ENCODE results near the gene EEF1AKMT3. TPM values are rescaled to one million over a fixed set of nuclear protein-coding genes. Genes with fewer than 3 reads are reported as not detected.
A peak's percentile ranks its signal among the peaks of the same experiment; 100 is the strongest.

Gene EEF1AKMT3
- total and polyA plus RNA-seq, 8 donors: 3.3 to 61.4 (median 9.2) TPM

DNA sequence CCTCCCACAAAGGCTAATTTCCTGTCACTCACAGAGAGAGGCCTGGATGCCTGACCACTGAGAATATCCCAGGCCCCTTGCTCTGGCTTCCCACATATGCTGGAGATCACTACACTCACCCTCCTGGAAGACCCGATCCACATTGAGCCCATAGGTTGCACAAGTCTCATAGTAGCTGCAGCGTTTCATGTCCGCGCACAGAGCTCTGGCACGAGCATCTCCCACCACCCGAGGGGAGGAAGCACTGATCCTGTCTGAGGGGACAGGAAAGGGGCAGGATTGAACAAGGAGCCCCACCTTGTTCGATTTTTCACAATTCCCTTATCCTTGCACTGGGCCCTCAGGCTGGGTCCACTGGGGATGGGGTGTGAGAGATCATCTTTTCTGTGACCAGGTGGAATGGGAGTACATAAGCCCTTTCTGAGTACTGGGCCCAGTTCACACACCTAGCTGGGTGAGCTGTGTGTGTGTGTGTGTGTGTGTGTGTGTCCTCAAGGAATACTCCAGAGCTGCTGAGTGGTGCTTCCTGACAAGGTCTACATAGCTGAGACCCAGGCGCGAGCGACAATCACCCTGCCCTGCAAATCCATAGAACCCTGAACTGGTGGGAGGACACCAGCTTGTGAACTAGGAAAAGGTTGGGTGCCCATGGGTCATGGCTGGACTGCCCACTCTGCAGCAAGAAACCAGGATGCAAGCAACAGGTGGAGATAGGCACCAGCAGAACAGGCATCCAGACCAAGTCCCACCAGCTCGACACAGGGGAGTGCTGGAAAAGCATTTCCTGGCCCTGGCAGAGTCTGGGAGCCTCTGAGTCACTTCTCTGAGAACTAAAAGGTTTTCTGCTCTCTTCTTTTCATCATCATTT is 39.5 kb upstream of the EEF1AKMT3 start:
- Histone ChIP-seq H3K9me3 (no peaks in the 10 kb centered on the region), H3K27ac (no peak overlapping the region), H3K4me3 (no peak overlapping the region), H3K36me3 (peaks cover 0 to 44% (median 2%) of the 10 kb centered on the region in 4 donors), H3K27me3 (peaks cover 15 to 88% (median 36%) of the 10 kb centered on the region in 3 donors), H3K4me1 (peaks cover 18 to 29% (median 26%) of the 10 kb centered on the region in 4 donors)
- intact Hi-C loops (cut with DNase I; ENCODE audit: low total_unique reads): no loop called here
- TF ChIP-seq, protein P1, sequence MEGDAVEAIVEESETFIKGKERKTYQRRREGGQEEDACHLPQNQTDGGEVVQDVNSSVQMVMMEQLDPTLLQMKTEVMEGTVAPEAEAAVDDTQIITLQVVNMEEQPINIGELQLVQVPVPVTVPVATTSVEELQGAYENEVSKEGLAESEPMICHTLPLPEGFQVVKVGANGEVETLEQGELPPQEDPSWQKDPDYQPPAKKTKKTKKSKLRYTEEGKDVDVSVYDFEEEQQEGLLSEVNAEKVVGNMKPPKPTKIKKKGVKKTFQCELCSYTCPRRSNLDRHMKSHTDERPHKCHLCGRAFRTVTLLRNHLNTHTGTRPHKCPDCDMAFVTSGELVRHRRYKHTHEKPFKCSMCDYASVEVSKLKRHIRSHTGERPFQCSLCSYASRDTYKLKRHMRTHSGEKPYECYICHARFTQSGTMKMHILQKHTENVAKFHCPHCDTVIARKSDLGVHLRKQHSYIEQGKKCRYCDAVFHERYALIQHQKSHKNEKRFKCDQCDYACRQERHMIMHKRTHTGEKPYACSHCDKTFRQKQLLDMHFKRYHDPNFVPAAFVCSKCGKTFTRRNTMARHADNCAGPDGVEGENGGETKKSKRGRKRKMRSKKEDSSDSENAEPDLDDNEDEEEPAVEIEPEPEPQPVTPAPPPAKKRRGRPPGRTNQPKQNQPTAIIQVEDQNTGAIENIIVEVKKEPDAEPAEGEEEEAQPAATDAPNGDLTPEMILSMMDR (IDR thresholded peaks at IDR 0.05): no peak
- TF ChIP-seq EP300 (IDR thresholded peaks at IDR 0.05): no peak
- TF ChIP-seq POLR2AphosphoS5 (IDR thresholded peaks at IDR 0.05): no peak
- no peak for TF ChIP-seq POLR2A (IDR thresholded peaks at IDR 0.05)
- 77 to 81% (median 78%) methylated on average over 8 to 11 of the region's 11 CpGs for WGBS, 5 donors
- DNase-seq: no peak

DNA sequence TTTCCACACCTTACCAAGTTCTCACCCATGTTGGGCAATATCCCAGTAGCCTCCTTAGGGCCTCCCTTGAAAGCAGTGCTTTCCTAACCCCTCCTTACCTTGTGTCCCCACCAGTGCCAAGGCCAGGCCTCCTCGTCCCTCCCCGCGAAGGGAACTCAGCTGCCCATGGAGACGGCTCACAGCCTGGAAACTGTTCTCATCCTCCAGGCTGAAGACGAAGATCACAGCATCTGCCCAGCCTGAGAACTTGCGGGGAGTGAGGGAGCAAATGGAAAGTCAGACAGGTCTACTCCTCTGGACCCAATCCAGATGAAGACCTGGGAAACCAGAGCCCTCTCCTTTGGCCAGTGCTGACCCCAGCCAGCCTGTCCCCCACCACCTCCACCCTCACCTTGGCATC is 38.5 kb upstream of the EEF1AKMT3 start:
- Histone ChIP-seq H3K27ac (no peak overlapping the region), H3K4me1 (peaks cover 28 to 37% (median 36%) of the 10 kb centered on the region in 4 donors), H3K27me3 (peaks cover 16 to 89% (median 45%) of the 10 kb centered on the region in 3 donors), H3K4me3 (no peak overlapping the region), H3K36me3 (peaks cover 0 to 42% (median 2%) of the 10 kb centered on the region in 4 donors), H3K9me3 (no peaks in the 10 kb centered on the region)
- WGBS, 5 donors: 76 to 81% (median 78%) methylated on average over 6 of the region's 6 CpGs
- DNase-seq: no peak
- TF ChIP-seq POLR2AphosphoS5 (IDR thresholded peaks at IDR 0.05): no peak
- TF ChIP-seq, protein P1 (IDR thresholded peaks at IDR 0.05): no peak
- TF ChIP-seq POLR2A (IDR thresholded peaks at IDR 0.05): no peak
- no peak for TF ChIP-seq EP300 (IDR thresholded peaks at IDR 0.05)
- intact Hi-C loops (cut with DNase I; ENCODE audit: low total_unique reads): no loop called here

DNA sequence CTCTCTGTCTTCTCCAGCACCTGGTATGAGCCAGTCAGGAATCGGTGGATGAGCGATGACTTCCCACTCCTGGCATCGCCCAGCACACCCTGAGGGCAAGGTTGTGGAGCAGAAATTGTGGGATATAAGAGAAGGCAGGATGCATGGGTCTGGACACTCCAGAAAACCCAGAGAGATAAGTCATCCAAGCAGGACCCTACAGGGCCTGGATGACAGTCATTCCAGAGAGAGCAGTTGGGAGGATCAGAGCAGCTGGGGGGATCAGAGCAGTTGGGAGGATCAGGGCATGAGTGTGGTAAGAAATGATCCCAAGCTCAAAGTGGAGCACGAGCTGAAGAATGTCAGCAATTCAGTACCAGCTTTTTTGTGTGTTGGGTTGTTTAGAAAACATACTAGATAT is 37.8 kb upstream of the EEF1AKMT3 start:
- Histone ChIP-seq H3K4me3 (no peak overlapping the region), H3K27me3 (peaks cover 16 to 93% (median 52%) of the 10 kb centered on the region in 3 donors), H3K27ac (no peak overlapping the region), H3K36me3 (peaks cover 0 to 42% (median 2%) of the 10 kb centered on the region in 4 donors), H3K4me1 (peaks cover 32 to 43% (median 38%) of the 10 kb centered on the region in 4 donors), H3K9me3 (no peaks in the 10 kb centered on the region)
- intact Hi-C loops (cut with DNase I; ENCODE audit: low total_unique reads): no loop called here
- WGBS, 5 donors: 73 to 83% (median 80%) methylated on average over 4 of the region's 4 CpGs
- TF ChIP-seq POLR2A (IDR thresholded peaks at IDR 0.05) (no peak), POLR2AphosphoS5 (IDR thresholded peaks at IDR 0.05) (no peak), EP300 (IDR thresholded peaks at IDR 0.05) (no peak)
- TF ChIP-seq, protein P1 (IDR thresholded peaks at IDR 0.05): no peak
- no peak for DNase-seq

DNA sequence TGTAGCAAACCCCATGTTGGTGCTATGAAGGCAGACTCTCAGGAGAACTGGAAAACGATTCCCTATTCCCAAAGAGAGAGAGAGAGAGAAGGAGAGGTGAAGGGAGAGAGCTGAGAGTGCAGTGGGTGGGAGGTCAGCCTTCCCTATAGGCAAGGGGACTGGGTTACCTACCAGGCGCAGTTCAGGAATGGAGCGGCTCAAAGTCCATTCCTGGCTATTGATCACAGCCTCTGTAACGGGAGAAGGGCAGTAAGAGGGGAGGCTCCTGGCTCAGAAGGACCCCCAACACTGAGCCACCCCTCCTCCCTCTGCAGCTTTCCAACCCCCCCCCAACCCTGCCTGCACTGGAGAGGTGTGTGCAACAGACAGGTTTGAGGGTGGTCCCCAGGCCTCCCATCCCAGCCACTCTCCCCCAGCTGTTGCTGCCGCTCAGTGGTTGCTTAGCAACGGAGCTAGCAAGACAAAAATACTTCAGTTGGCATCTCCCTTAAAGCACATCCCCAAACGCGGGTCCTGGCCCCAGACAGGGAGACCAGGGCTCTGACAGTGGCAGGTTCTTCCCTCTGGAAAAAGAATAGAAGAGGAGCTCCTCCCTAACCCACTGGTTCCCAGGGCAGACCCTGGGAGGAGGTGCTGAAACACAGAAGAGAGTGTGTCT is 37.1 kb upstream of the EEF1AKMT3 start:
- Histone ChIP-seq H3K4me3 (no peak overlapping the region), H3K27ac (no peak overlapping the region), H3K9me3 (no peaks in the 10 kb centered on the region), H3K4me1 (peaks cover 32 to 46% (median 41%) of the 10 kb centered on the region in 4 donors), H3K36me3 (peaks cover 0 to 39% (median 2%) of the 10 kb centered on the region in 4 donors), H3K27me3 (peaks cover 16 to 96% (median 59%) of the 10 kb centered on the region in 3 donors)
- DNase-seq: peak in 1 of 2 donors; percentile 61
- TF ChIP-seq EP300 (IDR thresholded peaks at IDR 0.05) (no peak), POLR2AphosphoS5 (IDR thresholded peaks at IDR 0.05) (no peak), POLR2A (IDR thresholded peaks at IDR 0.05) (no peak)
- TF ChIP-seq, protein P1 (IDR thresholded peaks at IDR 0.05): no peak
- WGBS, 5 donors: 15 to 28% (median 18%) methylated on average over 4 to 8 of the region's 8 CpGs
- intact Hi-C loops (cut with DNase I; ENCODE audit: low total_unique reads): no loop called here

All from stomach (tissue), 9 donors.